Loucy (cell line): Measurements from ENCODE around the gene TOMM40L.

Experiments
- H2AFZ ChIP-seq: fragments of 200-600 bp; sonication (generic); 2 replicates; pipeline ENCODE4 v1.6.0; 2016; ENCODE audit warnings: antibody characterized with exemption, mild to moderate bottlenecking, low read length, moderate library complexity
- H3F3A ChIP-seq: fragments of 200-600 bp; 2 replicates; pipeline ENCODE4 v1.6.0; 2016; ENCODE audit warnings: antibody characterized with exemption, low read depth, mild to moderate bottlenecking
- H3K27me3 ChIP-seq: fragments of 200-600 bp; sonication (generic); 2 replicates; pipeline ENCODE4 v1.6.1; 2014; ENCODE audit warnings: low read length, mild to moderate bottlenecking; ENCODE audit not compliant: insufficient read depth, poor library complexity, severe bottlenecking
- H3K36me3 ChIP-seq: fragments of 200-600 bp; sonication (generic); 2 replicates; pipeline ENCODE4 v1.6.1; 2016; ENCODE audit warnings: low read length; ENCODE audit not compliant: insufficient read depth
- H3K4me1 ChIP-seq: fragments of 200-600 bp; sonication (generic); 2 replicates; pipeline ENCODE4 v1.5.1; 2014; ENCODE audit warnings: low read length, mild to moderate bottlenecking; ENCODE audit not compliant: insufficient read depth, poor library complexity, severe bottlenecking
- H3K4me2 ChIP-seq: fragments of 200-600 bp; sonication (generic); 2 replicates; pipeline ENCODE4 v1.6.0; 2014; ENCODE audit warnings: antibody characterized with exemption, low read length, low read depth, mild to moderate bottlenecking; ENCODE audit not compliant: poor library complexity, severe bottlenecking
- H3K4me3 ChIP-seq: fragments of 200-600 bp; sonication (generic); 2 replicates; pipeline ENCODE4 v1.5.1; 2014; ENCODE audit warnings: low read length, mild to moderate bottlenecking, mixed read lengths; ENCODE audit not compliant: poor library complexity, severe bottlenecking
- H3K79me2 ChIP-seq: fragments of 200-600 bp; sonication (generic); 2 replicates; pipeline ENCODE4 v1.6.1; 2014; ENCODE audit warnings: low read length; ENCODE audit not compliant: insufficient read depth
- H3K9ac ChIP-seq: fragments of 200-600 bp; sonication (generic); 2 replicates; pipeline ENCODE4 v1.6.0; 2014; ENCODE audit warnings: mild to moderate bottlenecking, low read depth, low read length, moderate library complexity; ENCODE audit not compliant: poor library complexity, severe bottlenecking
- H3K9me2 ChIP-seq: fragments of 200-600 bp; sonication (generic); replicated peaks from 2 replicates; pipeline ENCODE4 v1.6.1; 2016; ENCODE audit warnings: low read depth, low read length, mixed read lengths
- H3K9me3 ChIP-seq: fragments of 200-600 bp; sonication (generic); 2 replicates; pipeline ENCODE4 v1.6.1; 2014; ENCODE audit warnings: mild to moderate bottlenecking, antibody characterized with exemption, low read length, low read depth; ENCODE audit not compliant: insufficient read depth
- H4K20me1 ChIP-seq: fragments of 200-600 bp; sonication (generic); 2 replicates; pipeline ENCODE4 v1.6.0; 2014; ENCODE audit warnings: antibody characterized with exemption, low read length, mild to moderate bottlenecking; ENCODE audit not compliant: insufficient read depth, poor library complexity, severe bottlenecking
- CTCF ChIP-seq: fragments of 200-600 bp; sonication (generic); conservative IDR thresholded peaks from 2 replicates; pipeline ENCODE4 v1.5.1; 2014; ENCODE audit warnings: mild to moderate bottlenecking, antibody characterized with exemption, low read length
- EZH2phosphoT487 ChIP-seq: fragments of 200-600 bp; IDR thresholded peaks from 2 replicates; pipeline ENCODE4 v1.6.1; 2018; ENCODE audit warnings: antibody characterized with exemption, mild to moderate bottlenecking, moderate library complexity, borderline replicate concordance

The TOMM40L gene

GRCh38 chr1:161230762-161231161, 4.9 kb downstream of the TOMM40L start:
- H3K9ac ChIP-seq = no peak overlapping the region
- H3K4me1 ChIP-seq = peaks cover 16% of the 10 kb centered on the region
- no peaks in the 10 kb centered on the region; the same call in 1 of the 2 replicates for H3K36me3 ChIP-seq
- H3K9me3 ChIP-seq = no peaks in the 10 kb centered on the region
- H3K9me2 ChIP-seq = no peaks in the 10 kb centered on the region
- H2AFZ ChIP-seq = no peak overlapping the region
- no peak overlapping the region for H3K4me3 ChIP-seq
- H3F3A ChIP-seq = no peaks in the 10 kb centered on the region
- TF ChIP-seq CTCF = no peak
- TF ChIP-seq EZH2phosphoT487 = no peak
- H3K27me3 ChIP-seq = no peaks in the 10 kb centered on the region
- 0 out of 2 replicates have a peak, but pooled peaks cover 4% of the 10 kb centered on the region for H3K79me2 ChIP-seq
- H4K20me1 ChIP-seq = no peaks in the 10 kb centered on the region
- no peak overlapping the region for H3K4me2 ChIP-seq

- no peak overlapping the region for H3K4me2 ChIP-seq
- no peaks in the 10 kb centered on the region; the same call in 1 of the 2 replicates for H3K36me3 ChIP-seq
- no peaks in the 10 kb centered on the region for H4K20me1 ChIP-seq
- H3K79me2 ChIP-seq = no peaks in the 10 kb centered on the region
- H3K9me2 ChIP-seq = no peaks in the 10 kb centered on the region
- TF ChIP-seq CTCF = no peak
- TF ChIP-seq EZH2phosphoT487 = no peak
- no peak overlapping the region for H3K9ac ChIP-seq
- no peak overlapping the region for H3K4me3 ChIP-seq
- H3K4me1 ChIP-seq = no peaks in the 10 kb centered on the region
- H3K27me3 ChIP-seq = no peaks in the 10 kb centered on the region
- H3K9me3 ChIP-seq = no peaks in the 10 kb centered on the region
- H3F3A ChIP-seq = no peaks in the 10 kb centered on the region
- no peak overlapping the region for H2AFZ ChIP-seq
Measured at GRCh38 chr1:161233102-161233501, 7.2 kb downstream of the TOMM40L start.

GRCh38 chr1:161235957-161236775, 10.3 kb downstream of the TOMM40L start:
- Histone ChIP-seq H4K20me1 (no peaks in the 10 kb centered on the region), H3K4me3 (no peak overlapping the region), H3K4me2 (no peak overlapping the region), H3K36me3 (no peaks in the 10 kb centered on the region), H3K9me3 (no peaks in the 10 kb centered on the region), H3F3A (no peaks in the 10 kb centered on the region), H3K9ac (no peak overlapping the region), H3K79me2 (no peaks in the 10 kb centered on the region), H2AFZ (no peak overlapping the region), H3K9me2 (no peaks in the 10 kb centered on the region), H3K27me3 (no peaks in the 10 kb centered on the region), H3K4me1 (no peaks in the 10 kb centered on the region)
- TF ChIP-seq EZH2phosphoT487 (no peak), CTCF (no peak)
